HCT116 (cell line): Measurements from ENCODE around the gene CIBAR2. TPM values are rescaled to one million over a fixed set of nuclear protein-coding genes. Genes with fewer than 3 reads are reported as not detected.
A peak's percentile ranks its signal among the peaks of the same experiment; 100 is the strongest.

ENCODE experiments used
- ATAC-seq: fragments of 200-7000 bp; cut with Tn5 transposase; 2 replicates; pipeline ENCODE4 v1.9.1; 2020; ENCODE audit warnings: mild to moderate bottlenecking, moderate library complexity
- BruUV-seq: library from RNA; stranded (reverse); fragments of 400-500 nt; replicated peaks from 2 replicates; lab custom pipeline; 2021; lab: Mats Ljungman, UMichigan
- CTCF ChIA-PET: fragments of 300-600 bp; sonication (Branson Sonifier 250); formaldehyde crosslinking; loops from one replicate; lab custom pipeline; 2021; ENCODE audit warnings: antibody characterized with exemption; lab: Charles Lee
- POLR2A ChIA-PET: fragments of 300-600, 350-600 bp; sonication (Branson Sonifier 250); formaldehyde crosslinking; loops from one replicate; lab custom pipeline; 2021; ENCODE audit warnings: antibody characterized with exemption; lab: Charles Lee
- RAD21 ChIA-PET, 2 experiments: fragments of 300-600 bp; sonication (Branson Sonifier 250); formaldehyde crosslinking; loops; one replicate each; lab custom pipeline; 2023; ENCODE audit warnings: low total read pairs in 2 of 2; ENCODE audit not compliant: uncharacterized antibody in 2 of 2, unreplicated experiment in 2 of 2, low non-redundant PET in 1 of 2; lab: Charles Lee
- DNase-seq: peaks from one replicate; pipeline ENCODE4 v3.0.0-alpha.2; 2010; ENCODE audit warnings: low read depth, low spot score
- H2AFZ ChIP-seq: fragments of 200-600 bp; shearing (Covaris generic), sonication (generic); 2 replicates; pipeline ENCODE4 v1.6.1; 2017; ENCODE audit warnings: low read depth, mixed run types, mixed read lengths, antibody characterized with exemption, low read length; ENCODE audit not compliant: poor library complexity, severe bottlenecking
- H3K27ac ChIP-seq: 2 replicates; pipeline ENCODE4 v1.5.1; 2012; ENCODE audit warnings: low read depth, low read length
- H3K27me3 ChIP-seq: fragments of 200-600 bp; sonication (generic); 2 replicates; pipeline ENCODE4 v1.6.1; 2016; ENCODE audit warnings: mixed run types, low read length, mixed read lengths; ENCODE audit not compliant: insufficient read depth
- H3K36me3 ChIP-seq, 2 experiments: fragments of 200-500 bp in 1 of 2; fragments of 200-600 bp in 1 of 2; sonication (Bioruptor generic) in 1 of 2; sonication (generic) in 1 of 2; 2 replicates each; pipeline versions ENCODE4 v1.5.1 to v1.6.1; 2014 to 2016; ENCODE audit warnings: low read length in 2 of 2, inconsistent platforms in 1 of 2, mixed read lengths in 1 of 2, mixed run types in 1 of 2; ENCODE audit not compliant: insufficient read depth in 2 of 2, control insufficient read depth in 1 of 2
- H3K4me1 ChIP-seq, 2 experiments: fragments of 200-600 bp in 1 of 2; sonication (generic) in 1 of 2; 2 replicates each; pipeline versions ENCODE4 v1.5.1 to v1.6.1; 2012 to 2017; ENCODE audit warnings: low read length in 2 of 2, inconsistent platforms in 1 of 2, mild to moderate bottlenecking in 1 of 2, mixed read lengths in 1 of 2, mixed run types in 1 of 2, moderate library complexity in 1 of 2; ENCODE audit not compliant: insufficient read depth in 2 of 2, control insufficient read depth in 1 of 2
- H3K4me2 ChIP-seq: fragments of 200-600 bp; sonication (generic); 2 replicates; pipeline ENCODE4 v1.6.1; 2017; ENCODE audit warnings: mixed run types, low read length, mixed read lengths
- H3K4me3 ChIP-seq, 2 experiments: fragments of 200-600 bp in 1 of 2; sonication (generic) in 1 of 2; replicated peaks in 1 of 2; 2 replicates each; pipeline ENCODE4 v1.5.1; 2011 to 2016; ENCODE audit warnings: low read length in 2 of 2, control low read depth in 1 of 2, low read depth in 1 of 2, mild to moderate bottlenecking in 1 of 2, mixed read lengths in 1 of 2, mixed run types in 1 of 2
- H3K79me2 ChIP-seq: fragments of 200-600 bp; sonication (generic); 2 replicates; pipeline ENCODE4 v1.6.1; 2017; ENCODE audit warnings: mild to moderate bottlenecking, mixed run types, low read length, moderate library complexity, mixed read lengths; ENCODE audit not compliant: insufficient read depth
- H3K9ac ChIP-seq: fragments of 200-600 bp; sonication (generic); 2 replicates; pipeline ENCODE4 v1.6.1; 2016; ENCODE audit warnings: low read length, mixed read lengths
- H3K9me2 ChIP-seq: fragments of 200-600 bp; sonication (generic), shearing (Covaris generic); 2 replicates; pipeline ENCODE4 v1.6.1; 2017; ENCODE audit warnings: mixed run types, mild to moderate bottlenecking, moderate library complexity; ENCODE audit not compliant: insufficient read depth
- H3K9me3 ChIP-seq, 2 experiments: fragments of 200-500 bp in 1 of 2; fragments of 200-600 bp in 1 of 2; sonication (Bioruptor generic) in 1 of 2; sonication (generic) in 1 of 2; 2 replicates each; pipeline ENCODE4 v1.6.1; 2014 to 2017; ENCODE audit warnings: low read length in 2 of 2, mixed read lengths in 2 of 2, inconsistent platforms in 1 of 2, low read depth in 1 of 2, mild to moderate bottlenecking in 1 of 2, mixed run types in 1 of 2, moderate library complexity in 1 of 2; ENCODE audit not compliant: control insufficient read depth in 1 of 2, insufficient read depth in 1 of 2
- H4K20me1 ChIP-seq: fragments of 200-600 bp; sonication (generic), shearing (Covaris generic); 2 replicates; pipeline ENCODE4 v1.6.1; 2017; ENCODE audit warnings: mixed run types, mild to moderate bottlenecking, moderate library complexity; ENCODE audit not compliant: insufficient read depth
- EGR1 ChIP-seq: IDR thresholded peaks from 2 replicates; pipeline ENCODE4 v1.6.1; 2012; ENCODE audit warnings: low read depth
- POLR2AphosphoS5 ChIP-seq: IDR thresholded peaks from 2 replicates; pipeline ENCODE4 v1.6.1; 2011; ENCODE audit warnings: mild to moderate bottlenecking, low read depth, low read length, moderate library complexity
- RAD21 ChIP-seq: IDR thresholded peaks from 2 replicates; pipeline ENCODE4 v1.6.1; 2012; ENCODE audit warnings: low read depth, mild to moderate bottlenecking
- intact Hi-C: fragments of 100-400 bp; cut with micrococcal nuclease; formaldehyde crosslinking; loops from 2 replicates; pipeline ENCODE4 v1.10.0; 2022
- total RNA-seq: library from RNA; stranded (reverse); gene quantifications from one replicate; pipeline ENCODE4 v1.2.1, GENCODE V29; 2021; ENCODE audit not compliant: unreplicated experiment
- TF ChIP-seq, protein P1 (sequence below), 3 experiments: fragments of 200-600 bp in 1 of 3; sonication (generic) in 1 of 3; IDR thresholded peaks in 2 of 3; conservative IDR thresholded peaks in 1 of 3; 2 replicates each; pipeline ENCODE4 v1.5.1; 2012 to 2017; ENCODE audit warnings: low read depth in 2 of 3, low read length in 2 of 3, antibody characterized with exemption in 1 of 3, borderline replicate concordance in 1 of 3, control low read depth in 1 of 3, mild to moderate bottlenecking in 1 of 3, mixed read lengths in 1 of 3, mixed run types in 1 of 3, moderate library complexity in 1 of 3; ENCODE audit not compliant: insufficient read depth in 1 of 3
- TF ChIP-seq, protein P2 (sequence below): IDR thresholded peaks from 2 replicates; pipeline ENCODE4 v1.6.1; 2012

The CIBAR2 gene
- total RNA-seq, 1 experiment from 2014 or later, result 0.27 TPM

DNA sequence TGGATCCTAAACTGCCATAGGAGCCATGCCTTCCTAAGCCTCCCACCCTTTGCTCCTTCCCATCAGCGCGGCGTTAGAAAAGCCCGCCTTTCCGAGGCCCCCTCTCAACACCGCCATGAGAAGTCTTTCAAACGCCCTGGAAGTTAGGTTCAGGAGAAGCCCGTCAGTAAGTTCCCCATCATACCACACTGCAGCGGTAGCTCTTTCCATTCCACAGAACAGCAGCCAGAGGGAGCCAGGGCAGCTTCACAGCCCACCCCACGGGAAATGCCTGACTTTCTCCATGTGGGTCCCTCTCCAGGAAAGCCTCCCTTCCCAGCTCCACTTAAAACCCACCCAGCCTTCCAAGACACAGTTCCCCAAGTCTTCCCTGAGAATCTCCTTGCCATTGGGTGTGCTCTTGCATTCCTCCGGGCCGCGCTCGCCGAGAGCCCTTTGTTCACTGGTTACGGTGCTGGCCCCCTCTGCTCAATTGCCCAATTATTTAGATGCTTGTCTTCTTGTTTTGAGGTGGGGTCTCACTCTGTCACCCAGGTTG, 56.0 kb downstream of the CIBAR2 start:
- Histone ChIP-seq H3K27me3 (no peaks in the 10 kb centered on the region), H2AFZ (no peak overlapping the region), H3K4me3 (no peak overlapping the region), H3K9ac (no peak overlapping the region), H3K4me2 (no peak overlapping the region), H3K27ac (no peak overlapping the region), H3K4me1 (peaks cover 2 to 9% of the 10 kb centered on the region in 2 experiments; a peak in 2 of 4 replicates), H3K9me2 (no peaks in the 10 kb centered on the region), H3K36me3 (no peaks in the 10 kb centered on the region), H3K79me2 (no peaks in the 10 kb centered on the region), H3K9me3 (no peaks in the 10 kb centered on the region), H4K20me1 (no peaks in the 10 kb centered on the region)
- intact Hi-C loops, result no loop called here
- ChIA-PET RAD21 (no interaction called here), POLR2A (no interaction called here), CTCF (interaction anchor here (0.6 to 1.9 kb wide), 4 partner anchors 9 to 546 kb away, joined by 3 to 6 read pairs (median 4); no protein-coding TSS in a partner anchor)
- ATAC-seq (no peak), DNase-seq (no peak)
- no TSS peak for BruUV-seq
- TF ChIP-seq, protein P1, sequence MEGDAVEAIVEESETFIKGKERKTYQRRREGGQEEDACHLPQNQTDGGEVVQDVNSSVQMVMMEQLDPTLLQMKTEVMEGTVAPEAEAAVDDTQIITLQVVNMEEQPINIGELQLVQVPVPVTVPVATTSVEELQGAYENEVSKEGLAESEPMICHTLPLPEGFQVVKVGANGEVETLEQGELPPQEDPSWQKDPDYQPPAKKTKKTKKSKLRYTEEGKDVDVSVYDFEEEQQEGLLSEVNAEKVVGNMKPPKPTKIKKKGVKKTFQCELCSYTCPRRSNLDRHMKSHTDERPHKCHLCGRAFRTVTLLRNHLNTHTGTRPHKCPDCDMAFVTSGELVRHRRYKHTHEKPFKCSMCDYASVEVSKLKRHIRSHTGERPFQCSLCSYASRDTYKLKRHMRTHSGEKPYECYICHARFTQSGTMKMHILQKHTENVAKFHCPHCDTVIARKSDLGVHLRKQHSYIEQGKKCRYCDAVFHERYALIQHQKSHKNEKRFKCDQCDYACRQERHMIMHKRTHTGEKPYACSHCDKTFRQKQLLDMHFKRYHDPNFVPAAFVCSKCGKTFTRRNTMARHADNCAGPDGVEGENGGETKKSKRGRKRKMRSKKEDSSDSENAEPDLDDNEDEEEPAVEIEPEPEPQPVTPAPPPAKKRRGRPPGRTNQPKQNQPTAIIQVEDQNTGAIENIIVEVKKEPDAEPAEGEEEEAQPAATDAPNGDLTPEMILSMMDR (IDR thresholded peaks at IDR 0.05 in 2 of 3, conservative IDR thresholded peaks at IDR 0.05 in 1 of 3; ENCODE audit: borderline replicate concordance in 1 of 3, insufficient read depth in 1 of 3, low read depth in 2 of 3, low read length in 2 of 3), result peak in 1 of 3 experiments; percentile 29; a peak in 1 of 6 replicates
- TF ChIP-seq, protein P2, sequence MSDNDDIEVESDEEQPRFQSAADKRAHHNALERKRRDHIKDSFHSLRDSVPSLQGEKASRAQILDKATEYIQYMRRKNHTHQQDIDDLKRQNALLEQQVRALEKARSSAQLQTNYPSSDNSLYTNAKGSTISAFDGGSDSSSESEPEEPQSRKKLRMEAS, result no peak
- no peak for TF ChIP-seq POLR2AphosphoS5
- peak; percentile 17; the same call in 1 of the 2 replicates for TF ChIP-seq RAD21
- no peak for TF ChIP-seq EGR1
